ENCODE data around the gene CARD9. TPM values are rescaled to one million over a fixed set of nuclear protein-coding genes. Genes with fewer than 3 reads are reported as not detected.

The CARD9 gene
- total RNA-seq, 1 experiment from 2014 or later: 14.0 TPM

GRCh38 chr9:136385015-136385414, 11.5 kb upstream of the CARD9 start:
- Histone ChIP-seq H3K4me3 (no peak overlapping the region), H4K20me1 (ENCODE audit: insufficient read depth) (no peaks in the 10 kb centered on the region; the same call in 1 of the 2 replicates), H3K27me3 (ENCODE audit: insufficient read depth, low read depth) (no peaks in the 10 kb centered on the region), H3K4me1 (replicated peaks; ENCODE audit: insufficient read depth) (no peaks in the 10 kb centered on the region), H3F3A (ENCODE audit: insufficient read depth, low read depth) (no peaks in the 10 kb centered on the region), H3K36me3 (ENCODE audit: low read depth) (no peaks in the 10 kb centered on the region; the same call in 1 of the 2 replicates), H3K9me2 (ENCODE audit: insufficient read depth) (no peaks in the 10 kb centered on the region), H3K9me3 (ENCODE audit: insufficient read depth, low read depth) (no peaks in the 10 kb centered on the region), H3K27ac (no peak overlapping the region), H2AFZ (no peak overlapping the region), H3K4me2 (no peak overlapping the region), H3K79me2 (ENCODE audit: low read depth) (no peaks in the 10 kb centered on the region)
- TF ChIP-seq EZH2 (IDR thresholded peaks at IDR 0.05; ENCODE audit: low read depth) (no peak), CTCF (conservative IDR thresholded peaks at IDR 0.05) (no peak)
- no TSS peak for BruUV-seq (replicated peaks)
- ChIA-PET POLR2A (ENCODE audit: unreplicated experiment) (interaction anchor here (0.5 to 1.2 kb wide), 2 partner anchors 22 to 932 kb away, joined by 4 to 6 read pairs; no protein-coding TSS in a partner anchor), CTCF (no interaction called here)
- intact Hi-C loops (cut with micrococcal nuclease; ENCODE audit: unreplicated experiment): no loop called here
- no peak for DNase-seq

DNA sequence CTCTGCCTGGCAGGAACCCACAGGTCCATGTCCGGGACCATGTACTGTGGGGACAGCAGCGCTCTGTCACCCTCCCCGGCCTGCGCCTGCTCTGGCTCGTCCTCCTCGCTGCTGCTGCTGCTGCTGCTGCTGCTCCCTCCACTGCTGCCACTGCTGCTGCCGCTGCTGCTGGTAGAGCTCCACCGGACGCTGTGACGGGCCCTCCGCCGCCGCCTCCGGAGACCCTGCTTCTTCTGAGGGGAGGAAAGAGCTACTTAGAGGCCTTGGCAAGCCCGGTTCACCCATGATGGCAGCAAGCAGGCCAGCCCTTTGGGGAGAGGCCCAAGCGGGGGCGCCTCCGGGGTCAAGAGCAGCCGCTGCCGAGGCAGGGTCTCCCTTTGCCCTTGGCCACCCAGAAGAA, 10.0 kb upstream of the CARD9 start:
- Histone ChIP-seq H3K9me2 (ENCODE audit: insufficient read depth) (no peaks in the 10 kb centered on the region), H3F3A (ENCODE audit: insufficient read depth, low read depth) (no peaks in the 10 kb centered on the region), H3K79me2 (ENCODE audit: low read depth) (no peaks in the 10 kb centered on the region), H3K27ac (no peak overlapping the region), H3K9me3 (ENCODE audit: insufficient read depth, low read depth) (no peaks in the 10 kb centered on the region), H3K36me3 (ENCODE audit: low read depth) (no peaks in the 10 kb centered on the region; the same call in 1 of the 2 replicates), H3K27me3 (ENCODE audit: insufficient read depth, low read depth) (no peaks in the 10 kb centered on the region), H4K20me1 (ENCODE audit: insufficient read depth) (no peaks in the 10 kb centered on the region; the same call in 1 of the 2 replicates), H3K4me3 (no peak overlapping the region), H3K4me2 (no peak overlapping the region), H2AFZ (no peak overlapping the region), H3K4me1 (replicated peaks; ENCODE audit: insufficient read depth) (no peaks in the 10 kb centered on the region)
- intact Hi-C loops (cut with micrococcal nuclease; ENCODE audit: unreplicated experiment): no loop called here
- DNase-seq: no peak
- TF ChIP-seq EZH2 (IDR thresholded peaks at IDR 0.05; ENCODE audit: low read depth) (no peak), CTCF (conservative IDR thresholded peaks at IDR 0.05) (no peak)
- ChIA-PET POLR2A (ENCODE audit: unreplicated experiment) (no interaction called here), CTCF (no interaction called here)
- BruUV-seq (replicated peaks): no TSS peak

- ChIA-PET CTCF (no interaction called here), POLR2A (ENCODE audit: unreplicated experiment) (no interaction called here)
- no peak for DNase-seq
- intact Hi-C loops (cut with micrococcal nuclease; ENCODE audit: unreplicated experiment): no loop called here
- Histone ChIP-seq H3K9me3 (ENCODE audit: insufficient read depth, low read depth) (no peaks in the 10 kb centered on the region), H3K4me1 (replicated peaks; ENCODE audit: insufficient read depth) (no peaks in the 10 kb centered on the region), H3K9me2 (ENCODE audit: insufficient read depth) (no peaks in the 10 kb centered on the region), H4K20me1 (ENCODE audit: insufficient read depth) (no peaks in the 10 kb centered on the region; the same call in 1 of the 2 replicates), H2AFZ (no peak overlapping the region), H3K27me3 (ENCODE audit: insufficient read depth, low read depth) (no peaks in the 10 kb centered on the region), H3F3A (ENCODE audit: insufficient read depth, low read depth) (no peaks in the 10 kb centered on the region), H3K36me3 (ENCODE audit: low read depth) (no peaks in the 10 kb centered on the region; the same call in 1 of the 2 replicates), H3K79me2 (ENCODE audit: low read depth) (no peaks in the 10 kb centered on the region), H3K27ac (no peak overlapping the region), H3K4me2 (no peak overlapping the region), H3K4me3 (no peak overlapping the region)
- no TSS peak for BruUV-seq (replicated peaks)
- TF ChIP-seq EZH2 (IDR thresholded peaks at IDR 0.05; ENCODE audit: low read depth) (no peak), CTCF (conservative IDR thresholded peaks at IDR 0.05) (no peak)
Observed at GRCh38 chr9:136381966-136382513, 8.6 kb upstream of the CARD9 start.

All from PC-9 (cell line).